HG02852 (cell line): ENCODE measurements around the gene SEC23A.
A peak's percentile ranks its signal among the peaks of the same experiment; 100 is the strongest.
"Not testable (repeated sequence)": the region's sequence is repeated elsewhere in the genome, so short reads cannot be mapped to it uniquely, and the experiment has no call there.

ENCODE experiments used
- ATAC-seq: cut with Tn5 transposase; IDR thresholded peaks from one replicate; pipeline ENCODE4 v1.9.1; 2021; ENCODE audit warnings: mild to moderate bottlenecking, moderate library complexity; ENCODE audit not compliant: unreplicated experiment

SEC23A gene

DNA sequence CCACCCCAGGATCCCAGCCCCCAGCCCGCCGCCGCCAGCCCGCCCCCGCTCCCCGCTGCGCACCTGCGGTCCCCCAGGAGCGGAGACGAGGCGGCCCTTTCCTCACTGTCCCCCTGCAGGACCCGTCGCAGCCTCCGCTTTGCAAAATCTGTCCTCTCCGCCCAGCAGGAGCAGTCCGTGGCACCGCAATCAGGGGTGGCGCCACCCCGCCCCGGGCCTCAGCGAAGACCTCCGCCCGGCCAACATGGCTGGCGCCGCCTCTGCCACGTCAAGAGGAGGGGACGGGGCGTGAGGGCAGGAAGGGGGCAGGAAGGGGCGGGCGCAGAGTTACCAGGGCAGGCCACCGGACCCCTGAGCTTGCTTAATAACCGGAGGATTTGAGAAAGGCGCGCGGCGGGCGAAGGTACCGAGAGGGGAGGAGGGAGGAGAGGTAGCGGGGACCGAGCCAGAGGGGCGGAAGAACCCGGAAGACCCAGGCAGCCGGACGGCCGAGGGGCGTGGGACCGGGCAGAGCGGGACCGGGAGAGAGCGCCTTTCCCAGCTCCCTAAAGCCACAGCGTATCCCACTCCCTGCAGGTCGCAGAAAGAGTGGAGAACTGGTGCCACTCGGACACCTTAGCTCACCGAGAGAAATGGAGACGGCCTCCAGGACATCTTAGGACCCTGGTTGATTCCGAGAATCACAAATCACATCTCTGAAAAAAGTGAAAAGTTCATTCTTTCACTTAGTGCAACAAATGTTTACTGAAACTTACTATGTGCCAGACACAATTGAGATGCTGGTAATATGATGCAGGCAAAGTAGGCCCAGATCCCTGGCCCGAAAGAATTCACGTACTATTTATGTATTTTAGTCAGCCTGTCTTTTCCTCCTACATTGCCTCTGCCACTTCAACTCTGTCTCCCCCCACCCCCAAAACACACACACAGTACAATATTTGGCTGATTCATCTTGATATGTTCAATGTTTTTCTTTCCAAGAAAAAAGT is at the start of gene SEC23A:
SEC23A (minus strand) TSS at position 267 of the 989 bp plus-strand sequence. CDS start 7,117 bp downstream, outside the sequence.
- ATAC-seq: peak; percentile 86

DNA sequence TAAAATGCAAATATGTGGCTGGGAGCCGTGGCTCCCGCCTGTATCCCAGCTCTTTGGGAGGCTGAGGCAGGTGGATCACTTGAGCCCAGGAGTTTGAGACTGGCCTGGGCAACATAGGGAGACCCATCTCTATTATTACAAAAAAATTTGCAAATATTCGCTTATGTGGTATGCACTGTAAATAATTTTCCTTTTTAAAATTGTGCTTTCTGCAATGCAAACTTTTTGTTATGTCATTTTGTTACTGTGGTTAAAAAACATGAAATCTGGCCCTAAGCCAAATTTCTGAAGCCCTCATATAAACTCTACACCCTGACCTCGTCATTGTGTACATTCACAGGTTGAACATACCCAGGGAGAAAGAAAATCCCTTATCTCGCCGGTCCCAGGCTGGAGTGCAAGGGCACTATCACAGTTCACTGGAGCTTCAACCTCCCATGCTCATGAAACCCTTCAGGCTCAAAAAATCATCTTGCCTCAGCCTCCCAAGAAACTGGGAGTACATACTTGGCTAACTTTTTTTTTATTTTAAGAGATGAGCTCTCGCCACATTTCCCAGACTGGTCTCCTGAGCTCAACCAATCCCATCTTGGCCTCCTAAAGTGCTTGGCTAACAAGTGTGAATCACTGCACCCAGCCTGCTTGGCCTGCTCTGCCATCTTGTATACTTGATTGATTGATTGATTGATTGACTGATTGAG is 42.4 kb upstream of the SEC23A start:
- ATAC-seq: no peak

DNA sequence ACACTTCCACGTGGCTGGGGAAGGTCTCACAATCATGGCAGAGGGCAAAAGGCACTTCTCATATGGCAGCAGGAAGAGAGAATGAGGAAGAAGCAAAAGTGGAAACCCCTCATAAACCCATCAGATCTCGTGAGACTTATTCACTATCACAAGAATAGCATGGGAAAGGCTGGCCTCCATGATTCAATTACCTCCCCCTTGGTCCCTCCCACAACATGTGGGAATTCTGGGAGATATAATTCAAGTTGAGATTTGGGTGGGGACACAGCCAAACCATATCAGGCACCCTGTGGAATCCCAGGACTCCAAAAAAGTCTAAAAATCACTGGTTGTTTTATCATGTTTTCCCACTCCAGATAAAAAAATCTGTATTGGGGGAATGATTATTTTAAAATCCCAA is 40.2 kb upstream of the SEC23A start:
- ATAC-seq: not testable (repeated sequence)

DNA sequence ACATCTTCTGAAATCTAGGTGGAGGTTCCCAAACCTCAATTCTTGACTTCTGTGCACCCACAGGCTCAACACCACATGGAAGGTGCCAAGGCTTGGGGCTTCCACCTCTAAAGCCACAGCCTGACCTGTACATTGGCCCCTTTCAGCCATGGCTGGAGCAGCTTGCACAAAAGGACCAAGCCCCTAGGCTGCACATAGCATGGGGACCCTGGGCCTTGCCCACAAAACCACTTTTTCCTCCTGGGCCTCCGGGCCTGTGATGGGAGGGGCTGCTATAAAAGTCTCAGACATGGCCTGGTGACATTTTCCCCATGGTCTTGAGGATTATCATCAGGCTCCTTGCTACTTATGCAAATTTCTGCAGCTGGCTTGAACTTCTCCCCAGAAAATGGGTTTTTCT is 38.6 kb upstream of the SEC23A start:
- not testable (repeated sequence) for ATAC-seq

DNA sequence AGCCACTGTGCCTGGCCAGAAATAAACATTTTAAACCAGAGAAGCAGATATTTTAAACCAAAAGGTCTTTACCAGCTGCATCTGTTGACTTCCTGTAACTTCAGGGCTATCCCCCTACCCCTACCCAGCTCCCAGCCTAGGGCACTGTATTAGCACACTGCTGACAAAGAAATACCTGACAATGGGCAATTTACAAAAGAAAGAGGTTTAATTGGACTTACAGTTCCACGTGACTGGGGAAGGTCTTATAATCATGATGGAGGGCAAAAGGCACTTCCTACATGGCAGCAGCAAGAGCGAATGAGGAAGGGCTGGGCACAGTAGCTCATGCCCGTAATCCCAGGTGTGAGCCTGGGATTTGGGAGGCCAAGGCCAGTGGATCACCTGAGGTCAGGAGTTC is 37.1 kb upstream of the SEC23A start:
- ATAC-seq: no peak

DNA sequence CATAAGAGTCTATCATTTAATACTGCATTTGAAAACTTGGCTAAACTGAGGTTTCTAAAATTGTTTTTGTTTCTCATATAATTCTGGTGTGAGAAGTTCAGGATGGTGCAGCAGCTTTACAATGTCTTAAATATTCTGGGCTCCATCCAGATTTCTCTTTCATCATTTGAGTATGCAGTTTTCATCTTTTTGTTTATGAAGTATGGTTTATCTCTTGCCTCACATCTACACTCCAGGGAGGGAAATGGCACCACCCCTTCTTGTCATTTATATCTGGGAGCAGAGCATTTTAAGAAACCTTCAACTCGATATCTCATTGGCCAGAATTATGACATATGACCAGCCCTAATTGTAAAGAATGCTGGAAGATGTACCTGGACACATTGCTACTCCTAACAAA is 35.4 kb upstream of the SEC23A start:
- ATAC-seq: no peak

DNA sequence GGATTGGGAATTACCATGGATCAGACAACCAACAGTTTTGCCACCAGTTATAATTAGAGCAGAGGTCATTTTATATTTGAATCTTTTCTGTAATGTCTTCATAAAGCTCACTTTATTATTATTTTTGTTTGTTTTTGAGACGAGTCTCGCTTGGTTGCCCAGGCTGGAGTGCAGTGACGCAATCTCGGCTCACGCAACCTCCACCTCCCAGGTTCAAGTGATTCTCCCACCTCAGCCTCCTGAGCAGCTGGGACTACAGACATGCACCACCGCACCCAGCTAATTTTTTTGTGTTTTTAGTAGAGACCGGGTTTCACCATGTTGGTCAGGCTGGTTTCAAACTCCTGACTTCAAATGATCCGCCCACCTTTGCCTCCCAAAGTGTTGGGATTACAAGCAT is 34.8 kb upstream of the SEC23A start:
- not testable (repeated sequence) for ATAC-seq

DNA sequence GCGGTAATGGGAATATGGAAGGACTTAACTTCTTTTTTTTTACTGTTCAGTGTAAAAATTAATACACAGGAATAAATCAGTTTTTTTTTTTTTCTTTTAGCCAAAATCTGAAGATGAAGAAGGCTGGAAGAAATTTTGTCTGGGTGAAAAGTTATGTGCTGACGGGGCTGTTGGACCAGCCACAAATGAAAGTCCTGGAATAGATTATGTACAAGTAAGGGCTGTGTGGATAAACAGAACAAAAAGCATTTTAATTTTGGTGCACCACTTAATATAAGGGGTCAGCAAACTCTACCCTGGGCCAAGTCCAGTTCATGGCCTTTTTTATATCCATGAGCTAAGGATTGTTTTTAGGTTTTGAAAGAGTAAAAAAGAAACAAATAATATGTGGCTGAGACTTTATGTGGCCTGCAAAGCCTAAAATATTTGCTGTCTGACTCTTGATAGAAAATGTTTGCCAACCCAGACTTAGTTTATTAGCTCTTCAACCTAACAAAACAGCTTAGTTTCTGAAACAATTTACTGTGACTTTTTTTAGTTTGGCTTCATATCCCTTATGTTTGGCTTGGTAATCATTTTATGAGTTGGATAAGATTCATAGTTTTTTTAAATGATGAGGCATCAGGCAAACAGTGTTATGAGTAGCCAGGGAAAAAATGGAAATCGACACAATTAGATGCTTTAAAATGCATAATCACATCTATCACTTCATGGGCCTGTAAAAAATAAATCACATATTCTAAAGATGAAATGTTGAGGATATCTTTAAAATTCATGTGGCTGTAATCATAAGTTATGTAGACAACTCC is 19.5 kb upstream of the SEC23A start:
- ATAC-seq: no peak

DNA sequence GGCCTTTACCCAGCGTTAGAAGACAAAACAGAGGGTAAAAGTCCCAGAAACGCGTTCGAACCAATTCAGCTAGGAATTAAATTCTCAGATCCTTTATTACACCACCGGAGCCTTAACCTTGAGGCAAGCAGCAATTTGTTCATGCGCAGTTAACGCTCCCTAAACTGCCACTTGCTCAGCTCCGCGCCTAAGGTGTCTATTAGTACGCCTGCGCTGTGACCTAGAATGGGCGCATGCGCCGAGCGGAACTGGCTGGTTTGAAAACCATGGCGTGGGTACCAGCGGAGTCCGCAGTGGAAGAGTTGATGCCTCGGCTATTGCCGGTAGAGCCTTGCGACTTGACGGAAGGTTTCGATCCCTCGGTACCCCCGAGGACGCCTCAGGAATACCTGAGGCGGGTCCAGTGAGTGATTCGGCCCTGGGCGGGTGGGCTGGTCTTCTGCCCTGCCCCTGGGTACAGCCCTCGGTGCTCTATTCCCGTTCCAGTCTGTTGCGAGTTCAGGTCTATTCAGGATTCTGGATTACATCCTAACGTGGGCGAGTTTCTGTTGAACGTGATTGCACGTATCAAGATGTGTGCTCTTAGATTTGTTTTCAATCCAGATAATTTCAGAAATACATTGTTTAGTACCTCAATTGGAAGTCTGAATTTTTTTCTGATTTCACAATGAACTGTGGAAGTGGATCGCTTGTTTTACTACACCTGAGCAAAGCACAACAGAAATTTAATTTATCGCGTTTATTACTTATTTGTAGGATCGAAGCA is 11.2 kb upstream of the SEC23A start, which contains the start of gene GEMIN2:
GEMIN2 (plus strand) TSS at position 251 of the 766 bp plus-strand sequence; CDS start at position 267, 16 bp downstream.
- peak; percentile 87 for ATAC-seq

DNA sequence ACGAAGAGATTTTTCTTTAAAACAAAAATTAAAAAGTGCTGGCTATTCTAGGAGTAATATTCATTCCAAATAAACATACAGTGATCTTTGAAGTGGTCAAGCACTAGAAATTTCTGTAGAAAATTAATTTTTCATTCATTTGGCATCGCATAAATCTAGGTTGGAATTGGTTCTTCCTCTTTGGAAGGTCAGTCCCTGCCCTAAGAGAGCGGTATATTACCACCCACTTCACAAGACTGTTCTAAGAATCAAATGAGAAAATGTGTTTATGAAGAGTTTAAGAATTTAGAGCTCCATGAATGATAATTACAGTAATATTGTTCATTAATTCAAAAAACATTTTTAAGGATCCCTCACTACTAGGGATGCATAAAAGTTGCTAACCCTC is 10.6 kb upstream of the SEC23A start:
- ATAC-seq: no peak

DNA sequence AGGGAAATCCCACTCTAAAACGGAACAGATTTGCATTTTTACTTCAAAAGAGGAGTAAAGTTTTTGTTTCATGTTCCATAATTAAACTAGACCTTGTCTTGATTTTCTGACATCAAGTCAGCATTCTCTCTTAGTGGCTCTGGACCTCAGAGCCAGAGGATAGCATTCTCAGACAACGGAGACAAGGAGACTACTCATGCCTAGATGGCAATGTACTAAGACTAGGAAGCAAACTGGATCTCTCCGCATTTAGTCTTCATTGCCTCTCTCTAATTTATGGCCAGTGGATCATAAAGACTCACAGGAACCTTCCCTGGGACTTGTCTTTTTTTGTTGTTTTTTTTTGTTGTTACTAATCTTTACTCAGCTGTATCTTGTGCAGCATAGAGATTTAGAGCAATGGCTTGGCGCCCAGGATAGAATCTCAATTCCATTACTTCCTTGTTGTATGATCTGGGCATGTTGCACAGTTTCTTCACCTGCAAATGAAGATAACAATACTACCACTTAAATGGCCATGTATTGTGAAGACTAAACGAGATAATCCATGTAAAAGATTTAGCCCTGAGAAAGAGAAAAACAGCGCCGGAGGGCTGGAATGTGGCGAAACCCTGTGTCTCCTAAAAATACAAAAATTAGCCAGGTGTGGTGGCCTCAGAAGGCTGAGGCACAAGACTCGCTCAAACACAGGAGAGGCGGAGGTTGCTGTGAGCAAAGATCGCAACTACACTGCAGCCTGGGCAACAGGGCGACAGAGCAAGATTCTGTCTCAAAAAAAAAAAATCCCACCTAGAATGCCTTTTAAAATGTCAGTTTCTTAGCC is 7.1 kb upstream of the SEC23A start:
- no peak for ATAC-seq

DNA sequence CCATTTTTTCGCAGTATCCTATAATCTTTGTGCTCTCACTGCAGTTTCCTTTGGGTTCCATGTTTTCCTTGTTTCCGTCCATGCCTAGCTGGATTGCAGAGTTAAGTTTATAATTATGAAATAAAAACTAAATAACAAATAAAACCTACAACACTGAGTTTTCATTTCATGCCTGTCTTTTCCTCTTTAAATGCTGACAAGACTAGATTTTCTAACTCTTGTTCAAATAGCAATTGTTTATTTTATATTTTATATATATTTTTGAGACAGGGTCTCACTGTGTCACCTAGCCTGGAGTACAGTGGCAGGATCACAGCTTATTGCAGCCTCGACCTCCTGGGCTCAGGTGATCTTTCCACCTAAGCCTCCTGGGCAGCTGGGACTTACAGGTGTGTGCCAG is 5.8 kb upstream of the SEC23A start:
- ATAC-seq: no peak

DNA sequence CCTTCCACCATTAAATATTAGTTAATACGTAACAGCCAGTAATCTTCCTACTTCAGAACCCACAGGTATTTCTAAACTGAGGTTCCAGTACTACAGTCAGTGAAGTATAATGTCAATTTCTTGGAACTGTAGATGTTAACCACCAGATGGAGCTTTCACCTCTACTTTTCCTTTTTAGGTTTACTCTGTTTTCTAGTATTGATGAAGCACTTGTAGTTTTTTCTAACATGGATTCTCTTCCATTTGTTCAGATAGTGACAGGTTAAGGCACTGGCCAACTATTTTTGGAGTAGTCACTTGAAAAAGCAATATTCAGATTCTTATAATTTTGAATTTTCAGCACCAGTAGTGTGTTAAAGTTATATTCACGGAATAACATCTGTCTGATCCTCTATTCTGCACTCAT is 4.6 kb upstream of the SEC23A start:
- no peak for ATAC-seq

DNA sequence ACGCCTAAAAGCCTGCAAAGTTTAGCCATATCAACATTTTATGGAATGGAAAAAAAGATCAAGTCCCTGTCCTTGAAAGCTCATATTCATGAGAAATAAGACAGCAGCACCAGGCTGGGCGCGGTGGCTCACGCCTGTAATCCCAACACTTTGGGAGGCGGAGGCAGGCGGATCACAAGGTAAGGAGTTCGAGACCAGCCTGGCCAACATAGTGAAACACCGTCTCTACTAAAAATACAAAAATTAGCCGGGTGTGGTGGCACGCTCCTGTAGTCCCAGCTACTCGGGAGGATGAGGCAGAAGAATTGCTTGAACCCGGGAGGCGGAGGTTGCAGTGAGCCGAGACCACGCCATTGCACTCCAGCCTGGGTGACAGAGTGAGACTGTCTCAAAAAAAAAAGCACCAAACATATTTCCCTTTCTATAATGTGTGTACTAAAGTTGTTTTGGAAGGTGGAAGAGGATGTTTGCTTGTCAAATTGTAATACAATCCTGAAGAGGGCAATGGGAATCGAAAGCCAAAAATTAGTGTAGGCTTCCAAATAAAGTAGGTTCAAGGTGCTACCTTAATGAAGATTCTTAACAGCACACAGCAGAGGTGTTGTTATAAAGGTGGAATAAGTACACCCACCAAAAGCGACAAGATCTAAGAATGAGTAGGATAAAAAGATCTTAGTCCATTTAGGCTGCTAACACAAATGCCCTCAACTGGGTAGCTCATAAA is 1.2 kb upstream of the SEC23A start:
- not testable (repeated sequence) for ATAC-seq

DNA sequence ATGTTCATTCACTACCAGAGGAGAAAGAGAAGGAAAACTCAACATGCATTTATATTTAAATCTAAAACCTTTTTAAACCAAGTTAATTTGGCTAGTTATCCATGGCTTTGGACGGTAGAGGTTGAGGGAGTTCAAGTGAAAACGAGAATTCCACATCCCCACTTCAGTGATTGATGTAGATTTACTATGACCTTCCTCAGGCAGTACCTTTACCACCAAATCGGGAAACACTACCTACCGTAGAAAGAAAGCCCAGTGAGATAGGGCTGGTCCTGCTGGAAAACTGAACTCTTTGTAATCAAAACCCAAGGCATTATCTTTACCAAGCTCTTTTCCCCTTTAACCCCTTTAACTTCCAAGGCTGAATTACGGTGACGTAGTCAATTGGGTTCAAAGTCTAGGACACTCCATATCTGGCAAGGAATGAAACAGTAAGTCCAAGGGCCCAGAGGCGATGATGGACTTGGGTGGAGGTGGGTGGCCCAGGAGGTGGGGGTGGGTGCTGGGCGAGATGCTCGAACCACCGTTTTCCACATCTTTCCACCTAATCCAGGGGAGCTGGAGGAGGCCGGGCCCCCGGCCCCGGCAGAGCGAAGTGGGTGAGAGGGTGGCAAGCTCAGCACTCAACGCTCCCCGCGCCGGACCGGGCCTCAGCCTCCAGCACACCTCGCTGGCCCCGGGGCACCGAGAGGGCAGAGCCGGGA is 618 bp downstream of the SEC23A start:
- peak; percentile 23 for ATAC-seq

DNA sequence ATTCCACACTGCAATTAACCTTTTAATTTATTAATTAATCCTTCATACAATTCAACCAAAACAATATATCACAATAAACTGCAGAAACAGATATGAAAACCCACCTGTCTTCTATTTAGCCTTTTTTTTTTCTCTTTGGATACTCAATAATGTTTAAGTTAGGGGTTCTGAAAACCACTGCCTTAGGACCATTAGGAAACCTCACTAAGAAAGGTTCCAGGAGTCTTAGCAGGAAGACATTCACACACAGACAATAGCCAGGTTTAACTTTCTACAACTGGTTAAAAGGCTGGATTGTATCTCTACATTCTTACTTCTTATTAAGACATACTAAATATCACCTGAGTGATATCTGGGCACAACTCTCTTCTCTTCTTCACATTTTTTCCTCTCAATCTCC is 3.3 kb downstream of the SEC23A start:
- no peak for ATAC-seq

DNA sequence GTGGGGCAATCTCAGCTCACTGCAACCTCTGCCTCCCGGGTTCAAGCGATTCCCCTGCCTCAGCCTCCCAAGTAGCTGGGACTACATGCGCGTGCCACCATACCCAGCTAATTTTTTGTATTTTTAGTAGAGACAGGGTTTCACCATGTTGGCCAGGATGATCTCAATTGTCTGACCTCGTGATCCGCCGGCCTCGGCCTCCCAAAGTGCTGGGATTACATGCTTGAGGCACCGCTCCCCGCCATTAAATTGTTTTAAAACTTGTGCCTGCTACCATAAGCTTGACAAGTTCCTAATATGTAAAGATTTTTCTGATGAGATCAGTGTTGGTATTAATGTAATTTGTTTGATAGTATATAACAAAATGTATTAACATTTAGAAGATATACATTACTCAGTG is 3.8 kb downstream of the SEC23A start:
- ATAC-seq: not testable (repeated sequence)

DNA sequence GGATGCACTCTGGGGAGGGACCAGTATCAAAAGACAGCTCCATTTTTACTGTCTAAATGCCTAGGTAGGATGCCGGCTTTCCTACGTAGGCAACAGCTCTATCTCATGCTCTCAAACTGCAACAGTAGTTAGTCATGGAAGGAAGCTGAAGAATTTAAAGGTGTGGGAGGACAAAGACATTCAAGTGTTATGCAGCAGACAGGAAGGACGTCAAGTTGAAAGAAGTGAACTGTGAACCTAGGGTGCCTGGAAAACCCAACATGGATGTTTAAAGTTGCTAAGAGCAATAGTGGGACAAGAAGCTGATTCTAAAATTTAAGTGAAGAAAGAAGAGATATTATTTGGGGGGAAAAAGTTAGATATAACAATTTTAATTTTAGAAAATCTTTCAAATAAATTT is 5.9 kb downstream of the SEC23A start:
- no peak for ATAC-seq
